HG02571 (cell line): ENCODE data around the gene PSG1.
"Not testable (repeated sequence)": the region's sequence is repeated elsewhere in the genome, so short reads cannot be mapped to it uniquely, and the experiment has no call there.

Experiments used
- ATAC-seq: cut with Tn5 transposase; IDR thresholded peaks from one replicate; pipeline ENCODE4 v1.9.1; 2021; ENCODE audit warnings: mild to moderate bottlenecking, moderate library complexity; ENCODE audit not compliant: unreplicated experiment

PSG1 gene

GRCh38 chr19:42831221-42832019 is 48.1 kb downstream of the PSG1 start:
- no peak for ATAC-seq

GRCh38 chr19:42821306-42821977 is 58.1 kb downstream of the PSG1 start:
- not testable (repeated sequence) for ATAC-seq

GRCh38 chr19:42819960-42820650 is 59.4 kb downstream of the PSG1 start:
- not testable (repeated sequence) for ATAC-seq

GRCh38 chr19:42816894-42817293 is 62.6 kb downstream of the PSG1 start:
- ATAC-seq = no peak
